K562 (cell line): ENCODE data around the gene LSM4.

Experiments used
- EP300 ChIP-seq: IDR thresholded peaks from 2 replicates; pipeline ENCODE4 v1.6.1; 2012; ENCODE audit warnings: low read length, improper control_type of control experiment
- EZH2 ChIP-seq: IDR thresholded peaks from 2 replicates; pipeline ENCODE4 v1.6.1; 2012; ENCODE audit warnings: low read depth, mild to moderate bottlenecking, inconsistent platforms, low read length, borderline replicate concordance
- SP1 ChIP-seq: sonication (generic); formaldehyde crosslinking; IDR thresholded peaks from 2 replicates; pipeline ENCODE4 v1.8.1; 2022; ENCODE audit warnings: mild to moderate bottlenecking, missing genetic modification reagents
- ZBTB7A ChIP-seq: IDR thresholded peaks from 2 replicates; pipeline ENCODE4 v1.6.1; 2011; ENCODE audit warnings: low read depth, mild to moderate bottlenecking, low read length, moderate library complexity, borderline replicate concordance; ENCODE audit not compliant: control insufficient read depth
- TF ChIP-seq, protein P1 (sequence below): IDR thresholded peaks from 2 replicates; pipeline ENCODE4 v1.6.1; 2011; ENCODE audit not compliant: insufficient read length; ENCODE audit errors: extremely low read depth
- TF ChIP-seq, protein P2 (sequence below): sonication (generic); formaldehyde crosslinking; IDR thresholded peaks from 2 replicates; pipeline ENCODE4 v1.8.0; 2022; ENCODE audit warnings: mild to moderate bottlenecking, low read depth, missing genetic modification reagents
- TF ChIP-seq, protein P3 (sequence below): fragments of 450-650 bp; formaldehyde crosslinking; IDR thresholded peaks from 2 replicates; pipeline ENCODE4 v1.4.0; 2020; ENCODE audit warnings: mild to moderate bottlenecking, moderate library complexity

DNA sequence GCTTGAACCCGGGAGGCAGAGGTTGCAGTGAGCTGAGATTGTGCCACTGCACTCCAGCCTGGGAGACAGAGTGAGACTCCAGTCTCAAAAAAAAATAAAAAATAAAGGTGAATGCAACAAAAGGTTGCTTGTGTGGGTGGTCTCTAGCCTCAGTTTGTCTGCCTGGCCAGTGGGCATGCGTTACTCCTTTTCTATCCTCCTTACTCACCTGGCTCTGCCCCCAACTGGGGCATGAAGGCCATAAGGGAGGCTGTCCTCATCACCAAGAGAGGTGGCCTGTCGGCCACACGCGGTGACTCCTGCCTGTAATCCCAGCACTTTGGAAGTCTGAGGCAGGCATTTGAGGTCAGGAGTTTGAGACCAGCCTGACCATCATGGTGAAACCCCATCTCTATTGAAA, 39.5 kb downstream of the LSM4 start:
- TF ChIP-seq, protein P1, sequence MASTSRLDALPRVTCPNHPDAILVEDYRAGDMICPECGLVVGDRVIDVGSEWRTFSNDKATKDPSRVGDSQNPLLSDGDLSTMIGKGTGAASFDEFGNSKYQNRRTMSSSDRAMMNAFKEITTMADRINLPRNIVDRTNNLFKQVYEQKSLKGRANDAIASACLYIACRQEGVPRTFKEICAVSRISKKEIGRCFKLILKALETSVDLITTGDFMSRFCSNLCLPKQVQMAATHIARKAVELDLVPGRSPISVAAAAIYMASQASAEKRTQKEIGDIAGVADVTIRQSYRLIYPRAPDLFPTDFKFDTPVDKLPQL = no peak
- TF ChIP-seq EZH2 (no peak), SP1 (CRISPR knock-in tag) (no peak), ZBTB7A (no peak), EP300 (no peak)
- TF ChIP-seq, protein P2, sequence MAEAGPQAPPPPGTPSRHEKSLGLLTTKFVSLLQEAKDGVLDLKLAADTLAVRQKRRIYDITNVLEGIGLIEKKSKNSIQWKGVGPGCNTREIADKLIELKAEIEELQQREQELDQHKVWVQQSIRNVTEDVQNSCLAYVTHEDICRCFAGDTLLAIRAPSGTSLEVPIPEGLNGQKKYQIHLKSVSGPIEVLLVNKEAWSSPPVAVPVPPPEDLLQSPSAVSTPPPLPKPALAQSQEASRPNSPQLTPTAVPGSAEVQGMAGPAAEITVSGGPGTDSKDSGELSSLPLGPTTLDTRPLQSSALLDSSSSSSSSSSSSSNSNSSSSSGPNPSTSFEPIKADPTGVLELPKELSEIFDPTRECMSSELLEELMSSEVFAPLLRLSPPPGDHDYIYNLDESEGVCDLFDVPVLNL = no peak
- TF ChIP-seq, protein P3, sequence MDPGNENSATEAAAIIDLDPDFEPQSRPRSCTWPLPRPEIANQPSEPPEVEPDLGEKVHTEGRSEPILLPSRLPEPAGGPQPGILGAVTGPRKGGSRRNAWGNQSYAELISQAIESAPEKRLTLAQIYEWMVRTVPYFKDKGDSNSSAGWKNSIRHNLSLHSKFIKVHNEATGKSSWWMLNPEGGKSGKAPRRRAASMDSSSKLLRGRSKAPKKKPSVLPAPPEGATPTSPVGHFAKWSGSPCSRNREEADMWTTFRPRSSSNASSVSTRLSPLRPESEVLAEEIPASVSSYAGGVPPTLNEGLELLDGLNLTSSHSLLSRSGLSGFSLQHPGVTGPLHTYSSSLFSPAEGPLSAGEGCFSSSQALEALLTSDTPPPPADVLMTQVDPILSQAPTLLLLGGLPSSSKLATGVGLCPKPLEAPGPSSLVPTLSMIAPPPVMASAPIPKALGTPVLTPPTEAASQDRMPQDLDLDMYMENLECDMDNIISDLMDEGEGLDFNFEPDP (CRISPR knock-in tag) = no peak
